HepG2 (cell line): ENCODE data around the gene POGLUT2. TPM values are rescaled to one million over a fixed set of nuclear protein-coding genes. Genes with fewer than 3 reads are reported as not detected.
"Not testable (repeated sequence)": the region's sequence is repeated elsewhere in the genome, so short reads cannot be mapped to it uniquely, and the experiment has no call there.

Experiments used
- ATAC-seq: fragments of 200-7000 bp; cut with Tn5 transposase; 3 replicates; pipeline ENCODE4 v1.9.1; 2020; ENCODE audit warnings: mild to moderate bottlenecking, moderate library complexity
- BruUV-seq: library from RNA; stranded (reverse); fragments of 400-500 nt; replicated peaks from 2 replicates; lab custom pipeline; 2021; lab: Mats Ljungman, UMichigan
- CTCF ChIA-PET: fragments of 300-600 bp; formaldehyde crosslinking; extraction: SDS; loops from one replicate; lab custom pipeline; 2021; ENCODE audit warnings: low total read pairs, inconsistent platforms, low intra/inter-chr PET ratio; lab: Yijun Ruan, JAX
- POLR2A ChIA-PET: fragments of 350-600 bp; sonication (Branson Sonifier 250); formaldehyde crosslinking; loops from one replicate; lab custom pipeline; 2020; ENCODE audit warnings: antibody characterized with exemption, inconsistent platforms; lab: Yijun Ruan, JAX
- DNase-seq: peaks from one replicate; pipeline ENCODE4 v3.0.0-alpha.2; 2015; ENCODE audit warnings: low spot score
- FAIRE-seq: peaks from 3 replicates; lab custom pipeline; 2011; peaks lifted over from hg19 to GRCh38; lab: Jason Lieb, UNC
- H2AFZ ChIP-seq: one replicate; pipeline ENCODE4 v1.6.1; 2011; ENCODE audit warnings: low read length, inconsistent platforms
- H3K27ac ChIP-seq: fragments of 300-600 bp; 3 replicates; pipeline ENCODE4 v1.8.0; 2011; ENCODE audit warnings: mixed run types, mild to moderate bottlenecking, mixed read lengths, low read length, inconsistent platforms; ENCODE audit not compliant: insufficient read depth; ENCODE audit errors: extremely low read length
- H3K27me3 ChIP-seq, 2 experiments: fragments of 200-600 bp in 1 of 2; 2 replicates in 1 of 2; 3 replicates in 1 of 2; pipeline versions ENCODE4 v1.6.0 to v1.8.0; 2011; ENCODE audit warnings: low read length in 2 of 2, mild to moderate bottlenecking in 2 of 2, moderate library complexity in 2 of 2, inconsistent platforms in 1 of 2; ENCODE audit not compliant: insufficient read depth in 2 of 2, control insufficient read depth in 1 of 2
- H3K36me3 ChIP-seq, 2 experiments: fragments of 200-600 bp in 1 of 2; replicated peaks in 1 of 2; 2 replicates in 1 of 2; 3 replicates in 1 of 2; pipeline versions ENCODE4 v1.5.1 to v1.8.0; 2011; ENCODE audit warnings: low read length in 2 of 2, inconsistent platforms in 1 of 2; ENCODE audit not compliant: insufficient read depth in 2 of 2, control insufficient read depth in 1 of 2
- H3K4me1 ChIP-seq: 2 replicates; pipeline ENCODE4 v1.5.1; 2012; ENCODE audit warnings: low read length, inconsistent platforms; ENCODE audit not compliant: insufficient read depth
- H3K4me2 ChIP-seq: 2 replicates; pipeline ENCODE4 v1.6.0; 2011; ENCODE audit warnings: low read depth, low read length, inconsistent platforms
- H3K4me3 ChIP-seq, 3 experiments: fragments of 200-600 bp in 1 of 3; sonication (generic), shearing (Covaris generic) in 1 of 3; replicated peaks in 1 of 3; 2 replicates each; pipeline ENCODE4 v1.5.1; 2011 to 2016; ENCODE audit warnings: low read length in 3 of 3, inconsistent platforms in 2 of 3, low read depth in 2 of 3, mild to moderate bottlenecking in 2 of 3, control low read depth in 1 of 3, mixed read lengths in 1 of 3; ENCODE audit not compliant: insufficient read depth in 1 of 3
- H3K79me2 ChIP-seq: one replicate; pipeline ENCODE4 v1.6.1; 2011; ENCODE audit warnings: low read length, inconsistent platforms; ENCODE audit not compliant: insufficient read depth
- H3K9ac ChIP-seq: 2 replicates; pipeline ENCODE4 v1.6.0; 2011; ENCODE audit warnings: mild to moderate bottlenecking, low read depth, low read length, inconsistent platforms; ENCODE audit not compliant: insufficient read depth
- H3K9me3 ChIP-seq: 2 replicates; pipeline ENCODE4 v1.5.1; 2012; ENCODE audit warnings: mild to moderate bottlenecking, low read length
- H4K20me1 ChIP-seq: 2 replicates; pipeline ENCODE4 v1.6.0; 2011; ENCODE audit warnings: inconsistent platforms, mild to moderate bottlenecking, low read length, moderate library complexity; ENCODE audit not compliant: insufficient read depth
- GLI4 ChIP-seq: sonication (generic); formaldehyde crosslinking; IDR thresholded peaks from 2 replicates; pipeline ENCODE4 v1.5.1; 2020; ENCODE audit warnings: missing genetic modification reagents, mild to moderate bottlenecking, moderate library complexity, borderline replicate concordance
- STAG1 ChIP-seq: sonication (generic); formaldehyde crosslinking; IDR thresholded peaks from 2 replicates; pipeline ENCODE4 v1.4.0; 2020; ENCODE audit warnings: missing genetic modification reagents
- ZNF143 ChIP-seq: sonication (generic); formaldehyde crosslinking; IDR thresholded peaks from 2 replicates; pipeline ENCODE4 v1.4.0; 2020; ENCODE audit warnings: missing genetic modification reagents
- ZNF296 ChIP-seq: sonication (generic); formaldehyde crosslinking; conservative IDR thresholded peaks from 2 replicates; pipeline ENCODE4 v1.5.0; 2020; ENCODE audit warnings: mild to moderate bottlenecking, missing genetic modification reagents
- ZSCAN12 ChIP-seq: sonication (generic); formaldehyde crosslinking; IDR thresholded peaks from 2 replicates; pipeline ENCODE4 v1.9.0; 2021; ENCODE audit warnings: mild to moderate bottlenecking, missing genetic modification reagents
- WGBS: methylation state at CpG from one replicate; pipeline ENCODE4 v1.1.6; 2017; ENCODE audit warnings: low lambda C conversion rate; 5-methylcytosine and 5-hydroxymethylcytosine counted together
- in situ Hi-C: cut with HindIII; loops from 2 replicates; pipeline ENCODE4 v1.10.0; 2017; ENCODE audit warnings: low pct_unique_long_range_greater_than_20kb; ENCODE audit not compliant: extremely low pct_ligation_motif_present
- intact Hi-C: fragments of 100-400 bp; cut with micrococcal nuclease; formaldehyde crosslinking; loops from one replicate; pipeline ENCODE4 v1.10.0; 2022; ENCODE audit not compliant: unreplicated experiment
- polyA plus RNA-seq, 8 experiments: library from polyadenylated mRNA; depleted of rRNA in 3 of 8; stranded (reverse) in 7 of 8; unstranded in 1 of 8; fragments of >200 nt; fragmentation: Illumina TruSeq in 4 of 8; extraction: Trizol in 4 of 8; gene quantifications; 2 replicates each; pipeline versions ENCODE4 v1.2.1 to v1.2.3, GENCODE V29; 2011 to 2016; ENCODE audit warnings: low read depth in 4 of 8, missing spikeins in 1 of 8, mixed read lengths in 1 of 8; ENCODE audit not compliant: insufficient read depth in 1 of 8
- total RNA-seq, 5 experiments: library from RNA; depleted of rRNA; stranded (reverse); fragments of >200 nt; fragmentation: Illumina TruSeq; extraction: Trizol; gene quantifications; 2 replicates each; pipeline ENCODE4 v1.2.3, GENCODE V29; 2016; ENCODE audit warnings: low read depth in 1 of 5
- TF ChIP-seq, protein P1 (sequence below): sonication (generic); formaldehyde crosslinking; IDR thresholded peaks from 2 replicates; pipeline ENCODE4 v1.9.0; 2021; ENCODE audit warnings: missing genetic modification reagents, borderline replicate concordance
- TF ChIP-seq, protein P2 (sequence below): sonication (generic); formaldehyde crosslinking; IDR thresholded peaks from 2 replicates; pipeline ENCODE4 v1.5.1; 2020; ENCODE audit warnings: missing genetic modification reagents, mild to moderate bottlenecking, borderline replicate concordance

POGLUT2 gene
- total and polyA plus RNA-seq, 2 of the 13 experiments (the other 11 are each of a cell fraction or from before 2014, with no cell fraction given) = 18.0 to 26.1 TPM

DNA sequence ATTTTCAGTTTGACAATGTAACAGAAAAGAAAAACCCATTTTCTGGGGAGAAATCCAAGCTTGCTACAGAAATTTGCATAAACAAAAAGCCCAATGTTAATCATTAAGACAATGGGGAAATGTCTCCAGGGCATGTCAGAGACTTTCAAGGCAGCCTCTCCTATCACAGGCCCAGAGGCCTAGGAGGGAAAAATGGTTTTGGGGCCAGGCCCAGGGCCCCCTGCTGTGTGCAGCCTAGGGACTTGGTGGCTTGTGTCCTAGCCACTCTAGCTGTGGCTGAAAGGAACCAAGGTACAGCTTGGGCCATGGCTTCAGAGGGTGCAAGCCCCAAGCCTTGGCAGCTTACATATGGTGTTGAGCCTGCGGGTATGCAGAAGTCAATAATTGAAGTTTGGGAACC is 17.2 kb downstream of the POGLUT2 start:
- TF ChIP-seq GLI4 (CRISPR knock-in tag) (no peak), ZNF143 (CRISPR knock-in tag) (no peak), ZNF296 (no peak), STAG1 (no peak), ZSCAN12 (no peak)
- TF ChIP-seq, protein P1, sequence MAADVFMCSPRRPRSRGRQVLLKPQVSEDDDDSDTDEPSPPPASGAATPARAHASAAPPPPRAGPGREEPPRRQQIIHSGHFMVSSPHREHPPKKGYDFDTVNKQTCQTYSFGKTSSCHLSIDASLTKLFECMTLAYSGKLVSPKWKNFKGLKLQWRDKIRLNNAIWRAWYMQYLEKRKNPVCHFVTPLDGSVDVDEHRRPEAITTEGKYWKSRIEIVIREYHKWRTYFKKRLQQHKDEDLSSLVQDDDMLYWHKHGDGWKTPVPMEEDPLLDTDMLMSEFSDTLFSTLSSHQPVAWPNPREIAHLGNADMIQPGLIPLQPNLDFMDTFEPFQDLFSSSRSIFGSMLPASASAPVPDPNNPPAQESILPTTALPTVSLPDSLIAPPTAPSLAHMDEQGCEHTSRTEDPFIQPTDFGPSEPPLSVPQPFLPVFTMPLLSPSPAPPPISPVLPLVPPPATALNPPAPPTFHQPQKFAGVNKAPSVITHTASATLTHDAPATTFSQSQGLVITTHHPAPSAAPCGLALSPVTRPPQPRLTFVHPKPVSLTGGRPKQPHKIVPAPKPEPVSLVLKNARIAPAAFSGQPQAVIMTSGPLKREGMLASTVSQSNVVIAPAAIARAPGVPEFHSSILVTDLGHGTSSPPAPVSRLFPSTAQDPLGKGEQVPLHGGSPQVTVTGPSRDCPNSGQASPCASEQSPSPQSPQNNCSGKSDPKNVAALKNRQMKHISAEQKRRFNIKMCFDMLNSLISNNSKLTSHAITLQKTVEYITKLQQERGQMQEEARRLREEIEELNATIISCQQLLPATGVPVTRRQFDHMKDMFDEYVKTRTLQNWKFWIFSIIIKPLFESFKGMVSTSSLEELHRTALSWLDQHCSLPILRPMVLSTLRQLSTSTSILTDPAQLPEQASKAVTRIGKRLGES = no peak
- TF ChIP-seq, protein P2, sequence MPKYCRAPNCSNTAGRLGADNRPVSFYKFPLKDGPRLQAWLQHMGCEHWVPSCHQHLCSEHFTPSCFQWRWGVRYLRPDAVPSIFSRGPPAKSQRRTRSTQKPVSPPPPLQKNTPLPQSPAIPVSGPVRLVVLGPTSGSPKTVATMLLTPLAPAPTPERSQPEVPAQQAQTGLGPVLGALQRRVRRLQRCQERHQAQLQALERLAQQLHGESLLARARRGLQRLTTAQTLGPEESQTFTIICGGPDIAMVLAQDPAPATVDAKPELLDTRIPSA (CRISPR knock-in tag) = no peak
- BruUV-seq = no TSS peak
- no peak for ATAC-seq
- Histone ChIP-seq H3K79me2 (no peaks in the 10 kb centered on the region), H3K4me3 (no peak overlapping the region), H2AFZ (no peak overlapping the region), H3K27me3 (no peaks in the 10 kb centered on the region), H3K9ac (no peak overlapping the region), H3K4me1 (no peaks in the 10 kb centered on the region), H3K4me2 (no peak overlapping the region), H3K27ac (no peak overlapping the region), H4K20me1 (no peaks in the 10 kb centered on the region), H3K36me3 (peaks cover 0 to 8% of the 10 kb centered on the region in 2 experiments; a peak in 1 of 5 replicates), H3K9me3 (no peaks in the 10 kb centered on the region; the same call in 1 of the 2 replicates)
- 100% methylated on average over 1 of the region's 1 CpG for WGBS
- in situ Hi-C loops = no loop called here
- no peak for DNase-seq
- ChIA-PET CTCF (no interaction called here), POLR2A (no interaction called here)
- FAIRE-seq = no peak
- intact Hi-C loops = no loop called here

DNA sequence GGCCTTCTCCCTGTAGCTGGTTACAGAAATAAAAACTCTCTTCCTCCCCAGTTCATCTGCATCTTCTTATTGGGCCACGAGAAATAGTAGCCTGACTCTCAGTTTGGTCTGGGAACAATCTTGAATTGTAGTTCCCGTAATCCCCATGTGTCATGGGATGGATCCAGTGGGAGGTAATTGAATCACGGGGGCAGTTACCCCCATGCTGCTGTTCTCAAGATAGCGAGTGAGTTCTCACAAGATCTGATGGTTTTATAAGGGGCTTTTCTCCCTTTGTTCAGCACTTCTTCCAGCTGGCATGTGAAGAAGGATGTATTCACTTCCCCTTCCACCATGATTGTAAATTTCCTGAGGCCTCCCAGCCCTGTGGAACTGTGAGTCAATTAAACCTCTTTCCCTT is 18.1 kb downstream of the POGLUT2 start:
- H3K4me2 ChIP-seq, H3K4me1 ChIP-seq, H3K27me3 ChIP-seq, H3K9me3 ChIP-seq, H3K27ac ChIP-seq, DNase-seq, ATAC-seq, H2AFZ ChIP-seq, CTCF ChIA-PET, H3K79me2 ChIP-seq, H3K4me3 ChIP-seq, H3K36me3 ChIP-seq, intact Hi-C loops, POLR2A ChIA-PET, in situ Hi-C loops, H4K20me1 ChIP-seq, BruUV-seq, FAIRE-seq, H3K9ac ChIP-seq: not testable (repeated sequence)
- 73% methylated on average over 4 of the region's 4 CpGs for WGBS
